Hindlimb muscle (tissue), 1 donor: ENCODE measurements around the gene CIAPIN1. TPM values are rescaled to one million over a fixed set of nuclear protein-coding genes. Genes with fewer than 3 reads are reported as not detected.
"Not testable (repeated sequence)": the region's sequence is repeated elsewhere in the genome, so short reads cannot be mapped to it uniquely, and the experiment has no call there.

ENCODE experiments used
- DNase-seq: peaks from one replicate; pipeline ENCODE4 v3.0.0-alpha.2; 2013
- polyA plus RNA-seq: library from polyadenylated mRNA; unstranded; fragments of 120-200 nt; gene quantifications from one replicate; pipeline ENCODE4 v1.2.1, GENCODE V29; 2013; ENCODE audit not compliant: insufficient read length

CIAPIN1 gene
- polyA plus RNA-seq, 1 donor, result 55.8 TPM

DNA sequence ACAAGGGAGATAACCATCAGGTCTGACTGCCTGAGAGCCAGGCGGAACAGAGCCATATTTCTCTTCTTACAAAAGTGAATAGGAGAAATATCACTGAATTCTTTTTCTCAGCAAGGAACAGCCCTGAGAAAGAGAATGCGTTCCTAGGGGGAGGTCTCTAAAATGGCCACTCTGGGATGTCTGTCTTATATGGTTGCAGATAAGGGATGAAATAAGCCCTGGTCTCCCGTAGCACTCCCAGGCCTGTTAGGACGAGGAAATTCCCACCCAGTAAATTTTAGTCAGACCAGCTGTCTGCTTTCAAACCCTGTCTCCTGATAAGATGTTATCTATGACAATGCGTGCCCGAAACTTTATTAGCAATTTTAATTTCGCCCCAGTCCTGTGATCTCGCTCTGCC lies 7.2 kb downstream of the CIAPIN1 start:
- DNase-seq, result not testable (repeated sequence)

DNA sequence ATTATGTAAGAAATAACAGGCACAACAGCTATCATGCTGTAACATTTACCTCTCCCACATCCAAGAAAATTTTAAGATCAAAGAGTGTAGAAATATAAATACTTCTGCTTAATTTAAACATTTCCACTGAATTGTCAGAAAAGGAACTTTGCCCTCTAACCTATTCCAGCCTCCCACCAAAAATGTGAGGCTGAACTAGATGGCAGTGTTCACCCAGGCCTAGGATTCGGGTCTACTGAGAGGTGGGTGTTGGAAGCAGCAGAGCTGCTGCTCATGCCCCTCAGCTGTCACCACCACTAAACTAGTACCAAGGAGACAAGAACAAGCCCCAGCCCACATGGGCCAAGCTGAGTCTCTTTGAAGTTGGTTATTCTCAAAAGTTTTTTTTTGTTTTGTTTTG lies 11.3 kb downstream of the CIAPIN1 start:
- no peak for DNase-seq

DNA sequence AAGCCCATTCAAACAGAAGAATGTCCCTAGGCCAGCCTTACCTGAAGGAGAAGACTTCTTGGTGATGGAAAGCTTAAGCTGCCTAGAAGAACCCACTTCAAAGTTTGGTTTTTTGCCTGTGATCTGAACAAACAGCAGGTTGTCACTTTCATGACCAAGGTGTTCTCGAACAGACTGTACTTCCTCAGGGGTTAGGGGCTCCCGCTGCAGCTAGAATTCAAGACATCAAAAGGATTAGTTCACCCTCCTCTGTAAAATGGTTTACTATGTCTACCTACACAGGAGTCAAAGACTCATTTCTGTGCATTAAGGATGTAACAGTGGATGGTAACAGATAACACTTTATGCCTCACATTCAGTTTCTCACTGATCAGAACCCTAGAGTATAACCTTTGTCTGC lies 13.2 kb downstream of the CIAPIN1 start:
- no peak for DNase-seq

DNA sequence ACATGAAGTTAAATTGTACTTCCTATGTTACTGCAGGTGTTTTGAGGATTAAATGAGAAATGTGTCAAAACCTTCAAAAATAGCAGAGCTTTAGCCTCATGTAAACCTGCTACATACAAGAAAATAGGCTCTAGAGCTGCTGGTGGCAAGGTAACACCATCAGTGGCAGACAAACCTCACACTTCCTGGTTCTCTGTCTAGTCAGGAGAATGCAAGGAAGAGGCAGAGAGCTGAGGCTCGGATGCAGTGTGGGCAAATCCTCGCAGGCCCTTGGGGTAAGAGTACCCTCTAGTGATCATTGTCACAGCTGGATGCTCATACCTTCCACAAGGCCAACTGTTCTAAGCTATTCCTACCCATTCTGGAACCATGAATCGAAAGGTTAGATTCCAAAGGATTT lies 14.2 kb downstream of the CIAPIN1 start:
- DNase-seq, result no peak

DNA sequence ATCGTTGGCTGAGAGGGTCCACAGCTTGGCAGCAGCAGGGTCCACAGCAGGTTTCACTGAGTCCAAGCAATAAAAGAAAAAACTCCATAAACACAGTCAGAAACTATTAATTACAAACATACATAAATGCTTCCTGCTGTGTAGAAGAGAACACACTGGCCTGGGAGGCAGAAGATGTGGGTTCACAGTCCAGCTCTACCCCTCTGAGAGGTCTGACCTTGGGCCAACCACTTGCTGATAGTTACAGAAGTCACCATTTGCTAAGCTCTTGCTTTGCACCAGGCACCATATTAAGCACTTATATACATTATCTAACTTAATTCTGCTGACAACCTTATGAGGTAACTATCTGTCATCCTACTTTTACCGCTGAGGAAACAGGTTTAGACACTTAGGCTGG lies 14.7 kb downstream of the CIAPIN1 start:
- DNase-seq, result no peak

DNA sequence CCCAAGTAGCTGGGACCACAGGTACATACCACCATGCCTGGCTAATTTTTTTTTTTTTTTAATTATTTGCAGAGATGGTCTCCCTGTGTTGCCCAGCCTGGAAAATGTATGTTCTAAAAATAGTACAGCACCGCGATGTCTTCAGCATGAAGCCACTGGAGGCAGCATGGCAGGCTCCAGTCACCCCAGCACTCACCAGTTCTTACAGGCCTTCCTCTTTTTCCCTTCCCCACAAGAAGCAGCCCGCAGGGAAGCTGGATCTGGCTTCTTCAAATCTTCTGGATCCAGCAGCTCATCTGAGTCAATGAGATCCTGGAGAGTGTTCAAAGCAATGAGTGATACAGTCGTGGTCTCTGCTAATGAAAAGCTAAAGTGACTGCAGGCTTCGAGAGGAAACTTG lies 16.2 kb downstream of the CIAPIN1 start:
- no peak for DNase-seq

DNA sequence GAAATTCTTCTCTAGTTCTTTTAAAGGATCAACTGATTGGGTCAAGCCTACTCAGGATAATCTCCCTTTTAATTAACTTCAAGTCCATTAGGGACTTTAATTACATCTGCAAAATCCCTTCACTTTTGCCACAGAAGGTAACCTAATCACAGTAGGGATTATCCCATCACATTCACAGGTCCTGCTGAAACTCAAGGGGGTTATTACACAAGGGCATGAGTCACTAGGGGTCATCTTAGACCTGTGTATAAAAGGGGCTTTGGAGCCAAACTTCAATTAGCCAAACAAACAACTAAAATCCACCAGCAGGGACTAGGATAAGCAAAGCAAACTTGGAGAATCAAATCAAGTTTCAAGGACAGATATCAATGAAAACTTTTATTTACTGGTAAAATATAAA lies 19.4 kb downstream of the CIAPIN1 start:
- no peak for DNase-seq

DNA sequence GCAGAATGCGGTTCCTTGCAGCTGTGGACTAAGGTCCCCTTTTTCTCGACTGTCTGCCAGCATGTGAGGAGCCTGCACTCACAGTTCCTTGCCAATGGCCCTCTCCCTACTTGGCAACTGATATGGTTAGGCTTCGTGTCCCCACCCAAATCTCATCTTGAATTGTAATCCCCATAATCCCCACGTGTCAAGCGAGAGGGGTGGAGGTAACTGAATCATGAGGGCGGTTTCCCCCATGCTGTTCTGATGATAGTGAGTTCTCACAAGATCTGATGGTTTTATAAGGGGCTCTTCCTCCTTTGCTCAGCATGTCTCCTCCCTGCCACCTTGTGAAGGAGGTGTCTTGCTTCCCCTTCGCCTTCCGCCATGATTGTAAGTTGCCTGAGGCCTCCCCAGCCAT lies 19.9 kb downstream of the CIAPIN1 start:
- DNase-seq, result no peak

DNA sequence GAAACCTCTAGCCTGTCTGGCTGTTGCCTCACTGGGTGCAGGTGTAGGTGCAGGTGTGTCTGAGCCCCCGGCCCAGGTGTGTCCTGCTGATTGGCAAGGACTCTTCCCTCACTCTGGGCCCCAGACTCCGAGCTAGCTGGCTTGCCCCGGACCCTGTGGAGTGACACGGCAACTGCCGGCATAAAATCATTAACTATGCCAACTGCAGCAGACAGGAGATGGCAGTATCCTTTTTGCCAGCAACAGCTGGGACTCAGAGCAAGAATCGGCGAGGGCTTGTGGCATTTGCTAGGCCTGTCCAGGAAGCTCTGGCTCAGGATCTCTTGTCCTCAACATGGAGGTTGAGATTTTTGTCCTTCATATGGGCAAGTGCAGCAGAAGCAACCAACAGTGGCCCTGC lies 20.8 kb downstream of the CIAPIN1 start:
- no peak for DNase-seq

DNA sequence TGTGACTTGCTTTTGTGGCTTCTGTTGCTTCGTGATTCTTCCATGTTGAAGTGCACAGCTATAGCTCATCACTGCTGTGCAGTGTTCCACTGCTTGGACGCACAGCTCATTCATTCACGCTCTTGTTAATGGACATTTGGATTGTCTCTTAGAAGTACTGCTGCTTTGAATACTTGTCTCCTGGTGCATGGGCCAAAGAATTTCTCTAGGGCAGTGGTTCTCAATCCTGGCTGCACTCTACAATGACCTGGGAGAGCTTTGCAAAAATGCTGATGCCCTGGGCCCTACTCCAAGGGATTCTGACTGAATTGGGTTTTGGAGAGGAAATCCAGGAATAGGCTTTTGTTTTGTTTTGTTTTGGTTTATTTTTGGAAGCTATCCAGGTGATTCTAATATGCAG lies 22.6 kb downstream of the CIAPIN1 start:
- DNase-seq, result no peak

DNA sequence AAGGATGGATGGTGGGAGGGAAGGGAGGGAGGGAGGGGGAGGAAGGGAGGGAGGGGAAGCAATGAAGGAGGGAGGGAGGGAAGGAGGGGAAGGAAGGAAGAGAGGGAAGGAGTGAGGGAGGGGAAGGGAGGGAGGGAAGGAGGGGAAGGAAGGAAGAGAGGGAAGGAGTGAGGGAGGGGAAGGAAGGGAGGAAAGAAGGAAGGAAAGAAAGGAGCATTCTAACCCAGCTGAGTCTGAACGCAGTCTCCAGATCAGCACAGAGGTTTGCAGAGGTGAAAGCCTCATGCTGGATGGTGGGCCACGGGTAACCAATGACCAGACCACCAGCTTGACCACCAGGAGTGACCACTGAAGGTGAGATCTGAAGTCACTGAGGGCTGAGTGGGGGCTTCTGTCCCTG lies 24.0 kb downstream of the CIAPIN1 start:
- no peak for DNase-seq

DNA sequence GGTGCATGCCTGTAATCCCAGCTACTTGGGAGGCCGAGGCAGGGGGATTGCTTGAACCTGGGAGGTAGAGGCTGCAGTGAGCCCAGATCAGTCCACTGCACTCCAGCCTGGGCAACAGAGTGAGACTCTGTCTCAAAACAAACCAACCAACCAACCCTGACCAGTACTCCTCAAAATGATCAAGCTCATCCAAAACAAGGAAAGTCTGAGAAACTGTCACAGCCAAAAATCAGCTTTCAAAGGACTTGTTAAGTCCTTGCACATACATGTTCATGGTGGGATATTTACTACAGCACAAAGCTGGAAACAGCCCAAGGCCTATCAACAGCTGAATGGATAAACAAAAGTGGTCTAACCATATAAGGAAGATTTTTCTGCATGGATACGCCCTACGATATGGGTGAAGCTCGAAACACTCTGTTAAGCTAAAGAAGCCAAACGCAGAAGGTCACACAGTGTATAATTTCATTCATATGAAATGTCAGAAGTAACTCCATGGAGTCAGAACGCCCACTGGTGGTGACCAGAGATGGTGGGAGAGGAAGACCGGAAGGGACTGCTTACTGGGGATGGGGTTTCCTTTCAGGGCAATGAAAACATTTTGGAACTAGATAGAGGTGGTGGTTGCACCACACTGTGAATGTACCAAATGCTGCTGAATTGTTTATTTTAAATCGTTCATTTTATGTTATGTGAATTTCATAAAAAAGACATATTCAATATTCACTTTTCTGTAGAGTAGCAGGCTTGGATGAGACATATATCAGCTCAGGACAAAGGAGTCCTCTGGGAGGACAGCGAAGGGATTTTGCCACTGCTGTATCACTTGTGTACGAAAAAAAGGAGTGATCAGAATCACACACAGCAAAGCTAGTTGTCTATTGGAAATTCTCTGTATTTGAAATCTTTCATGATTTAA lies 24.9 kb downstream of the CIAPIN1 start:
- DNase-seq, result peak; percentile 71

DNA sequence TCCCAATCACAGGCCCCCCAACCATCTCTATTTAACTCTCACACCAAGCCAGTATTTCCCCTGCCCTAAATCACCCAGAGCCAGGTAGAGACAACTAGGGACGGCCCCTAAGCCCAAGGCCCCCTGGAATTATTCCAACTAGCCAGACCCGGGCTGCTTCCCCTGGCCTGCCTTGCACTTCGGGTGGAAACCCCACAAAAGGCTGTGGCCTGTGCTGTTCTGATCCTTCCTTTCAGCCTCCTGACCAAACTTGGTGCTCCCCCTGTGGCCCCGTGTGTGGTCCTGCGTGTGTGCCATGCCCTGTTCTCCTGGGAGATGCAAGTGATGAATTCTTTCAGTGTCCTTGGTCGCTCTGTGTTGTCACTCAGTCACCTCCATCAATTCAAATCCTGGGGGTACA lies 27.7 kb downstream of the CIAPIN1 start:
- no peak for DNase-seq

DNA sequence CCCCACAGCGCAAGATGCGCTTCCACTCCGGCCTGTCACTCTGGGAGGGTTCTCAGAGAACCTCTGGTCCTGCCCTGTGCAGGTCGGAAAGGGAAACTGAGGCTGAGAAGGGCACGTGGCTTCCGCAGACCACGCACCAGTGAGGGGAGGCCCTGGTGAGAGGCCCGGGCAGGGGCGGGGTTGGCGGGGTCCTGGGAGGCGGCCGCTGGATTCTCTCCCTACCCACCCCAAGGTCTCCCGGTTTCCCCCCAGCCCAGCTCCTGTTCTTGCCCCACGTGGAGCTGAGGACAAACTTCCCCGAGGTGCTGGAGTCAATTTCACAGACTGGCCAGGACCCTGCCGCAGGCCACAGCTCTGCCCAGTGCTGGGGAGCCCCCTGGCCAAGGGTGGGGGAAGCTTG lies 31.1 kb downstream of the CIAPIN1 start:
- DNase-seq, result no peak

DNA sequence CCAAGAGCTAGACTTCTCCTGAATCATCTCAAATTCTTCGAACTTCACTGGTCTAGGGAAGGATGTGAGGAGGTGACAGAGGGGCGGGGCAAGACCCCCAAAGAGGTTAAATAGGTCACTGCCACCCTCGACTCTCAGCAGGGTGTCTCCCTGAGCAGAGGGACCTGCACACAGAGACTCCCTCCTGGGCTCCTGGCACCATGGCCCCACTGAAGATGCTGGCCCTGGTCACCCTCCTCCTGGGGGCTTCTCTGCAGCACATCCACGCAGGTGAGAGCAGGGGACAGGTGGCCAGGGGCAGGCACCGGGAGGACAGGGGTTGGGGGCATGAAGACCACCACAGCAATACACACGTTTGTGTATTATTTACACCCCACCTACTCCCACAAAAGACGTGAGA lies 33.5 kb downstream of the CIAPIN1 start:
- no peak for DNase-seq

DNA sequence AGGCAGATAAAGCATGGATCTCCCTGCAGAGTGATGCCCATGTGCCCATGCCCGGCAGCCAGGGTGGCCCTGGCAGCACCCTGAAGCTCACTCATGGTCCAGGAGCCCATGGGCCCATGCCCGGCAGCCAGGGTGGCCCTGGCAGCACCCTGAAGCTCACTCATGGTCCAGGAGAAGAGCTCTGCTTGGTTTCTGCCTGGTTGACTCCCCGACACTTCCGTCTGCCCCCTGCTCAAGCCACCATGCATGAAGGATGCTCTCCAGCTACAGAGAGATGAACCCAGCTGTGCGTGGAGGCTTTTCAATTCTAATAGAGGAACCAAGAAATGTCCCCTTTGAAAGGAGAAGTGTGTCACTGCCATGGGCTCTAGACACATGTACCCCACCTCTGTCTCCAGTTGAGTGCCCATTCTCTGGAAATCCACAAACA lies 33.9 kb downstream of the CIAPIN1 start:
- DNase-seq, result no peak

DNA sequence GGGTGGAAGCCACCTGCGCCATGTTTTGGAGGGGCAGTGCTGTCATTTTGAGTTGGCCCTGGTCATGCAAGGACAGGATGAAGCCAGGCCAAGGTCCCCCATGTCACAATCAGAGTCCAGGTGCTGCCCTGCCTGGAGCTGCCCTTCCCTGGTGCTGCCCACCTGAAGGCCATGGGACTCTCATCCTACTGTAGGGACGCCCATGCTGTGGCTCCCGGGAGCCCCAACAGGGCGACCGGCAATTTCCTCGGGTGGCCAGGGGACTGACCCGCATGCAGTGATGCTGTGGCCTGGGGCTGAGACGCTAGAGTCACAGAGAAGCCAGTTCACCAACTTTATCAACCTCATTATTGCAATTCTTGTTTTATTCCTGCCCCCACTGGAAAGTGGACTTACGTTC lies 34.6 kb downstream of the CIAPIN1 start:
- DNase-seq, result no peak

DNA sequence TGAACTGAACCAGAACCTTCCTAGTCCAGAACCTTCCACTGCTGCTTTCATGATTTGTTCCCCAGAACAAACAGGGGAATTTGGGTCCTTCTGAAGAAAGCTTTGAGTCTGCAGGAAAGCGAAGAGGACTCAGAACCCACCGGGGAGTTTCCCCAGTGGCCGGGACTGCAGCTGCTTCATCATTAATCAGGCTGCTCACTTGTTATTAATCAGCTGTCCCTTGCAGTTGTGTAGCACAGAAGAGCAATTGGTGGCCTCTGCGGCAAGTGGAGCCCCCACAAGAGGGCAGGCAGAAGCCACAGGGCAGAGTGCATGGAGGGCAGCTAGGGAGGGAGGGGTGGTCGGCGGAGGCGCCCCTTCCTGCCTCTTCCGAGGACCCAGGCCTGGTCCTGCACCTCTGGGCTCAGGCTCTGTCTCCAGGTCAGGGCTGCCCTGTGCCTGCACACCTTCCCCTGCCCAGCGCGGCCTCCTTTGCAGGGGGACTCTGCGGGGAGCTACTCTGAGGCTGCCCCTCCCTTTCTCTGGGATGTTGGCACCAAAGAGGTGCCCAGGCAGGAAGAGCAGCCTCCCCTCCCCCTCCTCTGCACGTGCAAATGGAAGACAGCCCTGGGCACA lies 35.7 kb downstream of the CIAPIN1 start:
- DNase-seq, result no peak

DNA sequence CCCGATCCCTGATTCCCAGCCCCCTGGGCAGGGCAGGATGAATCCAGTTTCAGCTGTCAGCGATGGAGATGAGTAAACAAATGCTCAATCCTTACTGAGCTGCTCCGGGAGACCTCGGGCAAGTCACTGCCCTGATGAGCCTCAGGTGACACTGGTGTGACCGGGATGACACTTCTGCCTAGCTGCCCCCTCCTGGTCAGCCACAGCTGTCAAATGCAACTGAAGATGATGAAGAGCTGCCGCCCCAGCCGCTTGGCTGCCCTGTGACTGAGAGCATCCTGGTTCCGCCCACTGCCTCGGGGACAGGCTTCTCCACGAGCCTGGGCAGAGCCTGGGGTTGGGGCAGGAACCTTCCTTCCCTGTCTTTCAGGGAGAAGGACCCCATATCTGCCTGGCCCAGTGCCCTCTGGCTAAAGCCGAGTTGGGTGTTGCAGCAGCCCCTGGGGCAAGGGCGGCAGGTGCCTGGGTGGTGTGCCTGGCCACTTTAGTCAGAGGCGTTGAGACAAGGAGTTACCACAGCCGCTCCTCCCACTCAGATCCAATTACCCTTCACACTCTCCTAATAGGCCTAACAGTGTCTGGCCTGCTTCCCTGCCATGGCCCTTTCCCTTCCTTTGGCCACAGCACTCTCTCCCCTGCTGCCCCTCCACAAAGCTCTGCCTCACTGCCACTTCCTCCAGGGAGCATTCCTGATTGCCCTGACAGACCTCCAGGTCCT lies 37.2 kb downstream of the CIAPIN1 start:
- no peak for DNase-seq

DNA sequence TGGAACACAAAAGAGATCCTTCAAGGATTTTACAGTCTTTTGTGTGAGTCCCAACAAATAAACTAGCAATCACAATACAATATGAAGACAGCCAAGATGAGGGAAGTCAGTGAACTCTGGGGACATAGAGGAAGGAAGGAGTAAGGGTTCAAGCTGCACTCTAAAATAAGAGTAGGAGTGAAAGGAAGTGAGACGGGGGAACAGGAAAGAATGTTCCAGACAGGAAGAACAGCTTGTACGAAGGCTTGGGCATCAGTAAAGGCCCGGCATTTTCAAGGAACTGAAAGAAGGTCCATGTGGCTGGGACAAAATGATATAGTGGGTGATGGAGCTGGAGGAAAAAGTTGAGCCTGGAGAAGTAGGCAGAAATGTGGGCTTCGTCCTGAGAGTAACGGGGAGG lies 38.1 kb downstream of the CIAPIN1 start:
- DNase-seq, result no peak

DNA sequence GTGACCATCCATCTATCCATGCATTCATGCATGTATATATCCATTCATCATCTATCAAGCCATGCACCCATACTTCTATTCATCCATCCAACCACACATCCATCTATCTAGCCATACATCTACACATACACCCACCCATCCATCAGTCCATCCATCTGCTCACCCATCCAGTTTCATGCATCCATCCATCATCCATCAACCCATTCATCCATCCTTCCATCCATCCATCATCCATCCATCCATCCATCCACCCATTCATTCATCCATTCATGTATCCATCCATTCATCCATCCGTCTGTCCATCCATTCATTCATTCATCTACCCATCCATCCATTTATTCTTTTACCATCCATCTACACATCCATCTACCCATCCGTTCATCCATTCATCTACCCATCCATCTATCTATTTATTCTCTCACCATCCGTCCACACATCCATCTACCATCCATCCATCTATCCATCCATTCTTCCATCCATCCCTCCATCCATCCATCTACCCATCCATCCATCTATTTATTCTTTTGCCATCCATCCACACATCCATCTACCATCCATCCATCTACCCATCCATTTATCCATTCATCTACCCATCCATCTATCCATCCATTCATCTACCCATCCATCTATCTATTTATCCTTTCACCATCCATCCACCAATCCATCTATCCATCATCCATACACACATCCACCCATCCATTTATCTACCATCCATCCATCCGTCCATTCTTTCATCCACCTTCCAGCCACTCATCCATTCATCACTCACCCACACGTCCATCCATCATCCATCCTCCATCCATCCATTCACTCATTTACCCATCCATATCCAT lies 39.4 kb downstream of the CIAPIN1 start:
- no peak for DNase-seq

DNA sequence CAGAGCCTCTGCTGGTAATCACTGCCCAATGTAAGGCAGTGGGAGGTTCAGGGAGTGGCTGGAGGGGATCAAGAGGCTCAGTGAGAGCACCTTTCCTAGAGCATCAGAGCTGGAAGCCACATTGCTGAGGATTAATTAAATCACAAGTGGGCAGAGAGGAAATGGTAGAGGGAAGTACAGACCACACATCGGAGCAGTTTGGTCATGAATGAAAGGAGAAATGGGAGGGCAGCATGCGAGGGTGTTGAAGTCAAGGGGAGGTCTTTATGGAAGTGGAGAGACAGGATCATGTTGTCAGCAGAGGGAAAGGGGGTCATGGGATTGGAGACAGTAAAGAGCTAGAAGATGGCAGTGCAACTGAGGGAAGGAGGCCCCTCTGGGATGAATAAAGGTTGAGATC lies 40.3 kb downstream of the CIAPIN1 start:
- DNase-seq, result no peak

DNA sequence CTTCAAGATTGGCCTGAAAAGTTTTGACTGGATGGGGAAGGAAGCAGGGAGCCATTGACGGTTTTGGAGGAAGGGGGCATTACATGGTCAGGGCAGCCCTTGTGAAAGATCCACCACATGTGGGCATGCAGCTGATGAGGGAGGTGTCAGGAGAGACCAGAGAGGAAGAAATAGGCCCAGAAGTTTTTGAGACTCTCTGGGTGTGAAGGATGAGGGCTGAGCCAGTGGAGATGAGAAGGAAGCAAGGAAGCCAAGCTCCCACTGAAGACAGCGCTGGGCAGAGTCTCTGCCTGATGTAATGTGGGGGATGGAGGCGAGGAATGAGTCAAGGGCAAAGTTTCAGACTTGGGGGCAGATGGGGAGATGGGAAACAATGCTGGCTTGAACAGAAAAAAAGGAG lies 42.1 kb downstream of the CIAPIN1 start:
- no peak for DNase-seq
